Activated CD8-positive, alpha-beta memory T cell treated with anti-CD3 and anti-CD28 coated beads, Interleukin-2, amount 10 ng/mL, durations not matched to agents 7 days and 5 days (primary cell): Measurements from ENCODE around the gene RPN2. TPM values are rescaled to one million over a fixed set of nuclear protein-coding genes. Genes with fewer than 3 reads are reported as not detected.

Experiments used
- ATAC-seq: fragments of 150-1000 bp; cut with Tn5 transposase; one replicate; pipeline ENCODE4 v1.10.0; 2021; ENCODE audit warnings: moderate library complexity
- CTCF ChIA-PET: fragments of 350-600 bp; sonication (Branson Sonifier 250); formaldehyde crosslinking; loops from one replicate; lab custom pipeline; 2021; ENCODE audit warnings: antibody characterized with exemption; lab: Charles Lee
- DNase-seq: peaks from one replicate; pipeline ENCODE4 v3.0.0-alpha.2; 2020
- H3K27ac Mint-ChIP-seq: one replicate; pipeline ENCODE4 v1.8.0; 2021; ENCODE audit warnings: mild to moderate bottlenecking, mixed read lengths
- H3K27me3 Mint-ChIP-seq: one replicate; pipeline ENCODE4 v1.8.0; 2021; ENCODE audit warnings: mixed read lengths
- H3K36me3 Mint-ChIP-seq: one replicate; pipeline ENCODE4 v1.8.0; 2021; ENCODE audit warnings: mild to moderate bottlenecking, mixed read lengths
- H3K4me1 Mint-ChIP-seq: one replicate; pipeline ENCODE4 v1.8.0; 2021; ENCODE audit warnings: mixed read lengths
- H3K4me3 Mint-ChIP-seq: one replicate; pipeline ENCODE4 v1.8.0; 2021; ENCODE audit warnings: mild to moderate bottlenecking, moderate library complexity, mixed read lengths
- H3K9me3 Mint-ChIP-seq: one replicate; pipeline ENCODE4 v1.8.0; 2022; ENCODE audit warnings: low read depth, mixed read lengths
- total RNA-seq, 2 experiments: library from RNA; stranded (reverse); gene quantifications; one replicate each; pipeline ENCODE4 v1.2.3, GENCODE V29; 2021

The RPN2 gene
- total RNA-seq, 2 experiments from 2014 or later = 148 to 178 TPM

- ATAC-seq = no peak
- Mint-ChIP-seq H3K4me3 (no peak overlapping the region), H3K4me1 (no peaks in the 10 kb centered on the region), H3K27me3 (peaks cover 32% of the 10 kb centered on the region), H3K9me3 (peaks cover 7% of the 10 kb centered on the region), H3K36me3 (no peaks in the 10 kb centered on the region), H3K27ac (no peak overlapping the region)
- CTCF ChIA-PET = no interaction called here
- DNase-seq = no peak
Observed at GRCh38 chr20:37257988-37258387, 78.9 kb downstream of the RPN2 start.

GRCh38 chr20:37259031-37259430 is 79.9 kb downstream of the RPN2 start:
- H3K4me3 Mint-ChIP-seq = no peak overlapping the region

GRCh38 chr20:37259865-37260264 is 80.7 kb downstream of the RPN2 start:
- CTCF ChIA-PET = no interaction called here
- H3K4me3 Mint-ChIP-seq = no peak overlapping the region
- H3K27ac Mint-ChIP-seq = no peak overlapping the region
- H3K36me3 Mint-ChIP-seq = no peaks in the 10 kb centered on the region
- peaks cover 2% of the 10 kb centered on the region for H3K4me1 Mint-ChIP-seq
- H3K27me3 Mint-ChIP-seq = peaks cover 25% of the 10 kb centered on the region
- no peaks in the 10 kb centered on the region for H3K9me3 Mint-ChIP-seq
- DNase-seq = no peak
- ATAC-seq = no peak

More at GRCh38 chr20:37259031-37259430, 79.9 kb downstream of the RPN2 start:
- peaks cover 31% of the 10 kb centered on the region for H3K27me3 Mint-ChIP-seq
- CTCF ChIA-PET = no interaction called here
- H3K9me3 Mint-ChIP-seq = peaks cover 7% of the 10 kb centered on the region
- H3K4me1 Mint-ChIP-seq = no peaks in the 10 kb centered on the region
- H3K27ac Mint-ChIP-seq = no peak overlapping the region
- ATAC-seq (no peak), DNase-seq (no peak)
- no peaks in the 10 kb centered on the region for H3K36me3 Mint-ChIP-seq

GRCh38 chr20:37260923-37261322 is 81.8 kb downstream of the RPN2 start:
- ATAC-seq = no peak
- H3K27ac Mint-ChIP-seq = no peak overlapping the region
- H3K27me3 Mint-ChIP-seq = peaks cover 25% of the 10 kb centered on the region
- H3K4me3 Mint-ChIP-seq = no peak overlapping the region
- DNase-seq = no peak
- H3K9me3 Mint-ChIP-seq = no peaks in the 10 kb centered on the region
- no peaks in the 10 kb centered on the region for H3K36me3 Mint-ChIP-seq
- CTCF ChIA-PET = no interaction called here
- H3K4me1 Mint-ChIP-seq = peaks cover 5% of the 10 kb centered on the region

- ATAC-seq = no peak
- no peak for DNase-seq
- no peak within 1 kb of the TSS for H3K27ac Mint-ChIP-seq
- CTCF ChIA-PET = no interaction called here
- H3K4me1 Mint-ChIP-seq = peaks cover 8% of the 10 kb centered on the region
- no peak within 1 kb of the TSS for H3K4me3 Mint-ChIP-seq
- peaks cover 25% of the 10 kb centered on the region for H3K27me3 Mint-ChIP-seq
- no peaks in the 10 kb centered on the region for H3K36me3 Mint-ChIP-seq
- H3K9me3 Mint-ChIP-seq = no peaks in the 10 kb centered on the region
Observed at GRCh38 chr20:37261714-37262113, 82.6 kb downstream of the RPN2 start, which contains the start of gene GHRH. GHRH (minus strand) TSS chr20:37261814; CDS start chr20:37256889, 4,925 bp downstream.

- Mint-ChIP-seq H3K36me3 (no peaks in the 10 kb centered on the region), H3K4me1 (peaks cover 11% of the 10 kb centered on the region), H3K27ac (no peak overlapping the region), H3K9me3 (no peaks in the 10 kb centered on the region), H3K4me3 (no peak overlapping the region), H3K27me3 (peaks cover 25% of the 10 kb centered on the region)
- CTCF ChIA-PET = no interaction called here
- ATAC-seq (no peak), DNase-seq (no peak)
Observed at GRCh38 chr20:37262505-37262904, 83.4 kb downstream of the RPN2 start.

GRCh38 chr20:37263686-37264085 is 84.6 kb downstream of the RPN2 start:
- CTCF ChIA-PET = no interaction called here
- peaks cover 25% of the 10 kb centered on the region for H3K27me3 Mint-ChIP-seq

GRCh38 chr20:37265152-37265551 is 86.0 kb downstream of the RPN2 start:
- H3K27ac Mint-ChIP-seq = peak overlapping the region; percentile 28
- H3K4me3 Mint-ChIP-seq = no peak overlapping the region
- H3K9me3 Mint-ChIP-seq = no peaks in the 10 kb centered on the region
- peak; percentile 68 for DNase-seq
- H3K27me3 Mint-ChIP-seq = peaks cover 16% of the 10 kb centered on the region
- no peaks in the 10 kb centered on the region for H3K36me3 Mint-ChIP-seq
- CTCF ChIA-PET = interaction anchor here (1.0 to 3.1 kb wide), 4 partner anchors 12 to 119 kb away, joined by 3 to 15 read pairs (median 4); no protein-coding TSS in a partner anchor
- peaks cover 14% of the 10 kb centered on the region for H3K4me1 Mint-ChIP-seq
- peak; percentile 76 for ATAC-seq

More at GRCh38 chr20:37263686-37264085, 84.6 kb downstream of the RPN2 start:
- Mint-ChIP-seq H3K4me1 (peaks cover 11% of the 10 kb centered on the region), H3K9me3 (no peaks in the 10 kb centered on the region), H3K27ac (no peak overlapping the region), H3K4me3 (no peak overlapping the region), H3K36me3 (no peaks in the 10 kb centered on the region)
- DNase-seq (no peak), ATAC-seq (no peak)

GRCh38 chr20:37266940-37267666 is 88.0 kb downstream of the RPN2 start:
- peaks cover 14% of the 10 kb centered on the region for H3K4me1 Mint-ChIP-seq
- no peaks in the 10 kb centered on the region for H3K36me3 Mint-ChIP-seq
- DNase-seq = no peak
- no peak overlapping the region for H3K27ac Mint-ChIP-seq
- no peaks in the 10 kb centered on the region for H3K9me3 Mint-ChIP-seq
- no peak for ATAC-seq
- CTCF ChIA-PET = interaction anchor here (0.7 to 3.1 kb wide), 4 partner anchors 13 to 268 kb away, joined by 3 to 15 read pairs (median 3); no protein-coding TSS in a partner anchor
- no peak overlapping the region for H3K4me3 Mint-ChIP-seq
- peaks cover 4% of the 10 kb centered on the region for H3K27me3 Mint-ChIP-seq

- Mint-ChIP-seq H3K9me3 (no peaks in the 10 kb centered on the region), H3K4me3 (no peak overlapping the region), H3K4me1 (peaks cover 14% of the 10 kb centered on the region), H3K36me3 (no peaks in the 10 kb centered on the region), H3K27ac (no peak overlapping the region), H3K27me3 (peaks cover under 1% of the 10 kb centered on the region)
- DNase-seq = no peak
- CTCF ChIA-PET = interaction anchor here (1.2 to 3.1 kb wide), 4 partner anchors 69 to 254 kb away, joined by 3 to 15 read pairs (median 3); no protein-coding TSS in a partner anchor
- no peak for ATAC-seq
Observed at GRCh38 chr20:37267667-37268313, 88.7 kb downstream of the RPN2 start.

- DNase-seq (no peak), ATAC-seq (no peak)
- Mint-ChIP-seq H3K36me3 (no peaks in the 10 kb centered on the region), H3K27me3 (no peaks in the 10 kb centered on the region), H3K27ac (no peak overlapping the region), H3K9me3 (no peaks in the 10 kb centered on the region), H3K4me3 (no peak overlapping the region), H3K4me1 (peaks cover 9% of the 10 kb centered on the region)
- CTCF ChIA-PET = interaction anchor here (0.8 to 3.9 kb wide), 7 partner anchors 13 to 265 kb away, joined by 3 to 25 read pairs (median 5); no protein-coding TSS in a partner anchor
Observed at GRCh38 chr20:37270576-37271420, 91.7 kb downstream of the RPN2 start.

GRCh38 chr20:37271421-37271768 is 92.3 kb downstream of the RPN2 start:
- DNase-seq = no peak
- H3K36me3 Mint-ChIP-seq = no peaks in the 10 kb centered on the region
- CTCF ChIA-PET = interaction anchor here (1.1 to 3.9 kb wide), 5 partner anchors 113 to 262 kb away, joined by 3 to 25 read pairs (median 5); no protein-coding TSS in a partner anchor
- no peaks in the 10 kb centered on the region for H3K27me3 Mint-ChIP-seq
- H3K4me3 Mint-ChIP-seq = no peak overlapping the region
- H3K4me1 Mint-ChIP-seq = peaks cover 9% of the 10 kb centered on the region
- H3K27ac Mint-ChIP-seq = no peak overlapping the region
- H3K9me3 Mint-ChIP-seq = no peaks in the 10 kb centered on the region
- ATAC-seq = no peak

- no peaks in the 10 kb centered on the region for H3K36me3 Mint-ChIP-seq
- H3K4me3 Mint-ChIP-seq = no peak overlapping the region
- peaks cover 11% of the 10 kb centered on the region for H3K4me1 Mint-ChIP-seq
- no peak for DNase-seq
- CTCF ChIA-PET = no interaction called here
- no peaks in the 10 kb centered on the region for H3K27me3 Mint-ChIP-seq
- H3K9me3 Mint-ChIP-seq = no peaks in the 10 kb centered on the region
- ATAC-seq = no peak
- no peak overlapping the region for H3K27ac Mint-ChIP-seq
Observed at GRCh38 chr20:37273988-37274387, 94.9 kb downstream of the RPN2 start.
